ENCODE data around the gene ANTXR1. TPM values are rescaled to one million over a fixed set of nuclear protein-coding genes. Genes with fewer than 3 reads are reported as not detected.

Gene ANTXR1
- total and polyA plus RNA-seq, 2 of the 8 experiments (the other 6 are each of a cell fraction or from before 2014, with no cell fraction given) = 15.8 to 44.3 TPM

DNA sequence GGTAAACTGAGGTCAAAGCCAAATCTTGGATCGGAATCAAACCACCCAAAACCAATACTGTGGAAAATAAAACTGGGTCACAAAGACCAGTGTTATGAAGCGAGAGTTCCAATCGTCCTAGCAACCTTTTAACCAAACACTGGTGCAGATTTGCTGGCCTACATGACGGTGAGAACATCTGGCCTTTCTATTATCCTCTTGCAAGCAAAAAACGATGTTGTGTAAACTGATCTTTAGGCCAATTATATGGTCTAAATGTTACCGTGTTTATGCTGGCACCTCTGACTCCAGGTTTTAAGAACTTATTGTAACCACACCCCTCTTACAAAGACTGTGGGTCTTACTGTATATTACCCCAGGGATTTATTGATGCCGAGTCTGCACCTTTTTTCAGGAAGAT, 228.1 kb downstream of the ANTXR1 start:
- Histone ChIP-seq H2BK12ac (ENCODE audit: low read depth, low read length) (no peak overlapping the region), H3K4me2 (ENCODE audit: insufficient read depth in 1 of 2, low read depth in 2 of 2, low read length in 2 of 2) (no peak overlapping the region), H3K4me1 (replicated peaks in 1 of 4; ENCODE audit: control insufficient read depth in 3 of 4, insufficient read depth in 4 of 4, low read length in 3 of 4) (peaks cover 0 to 2% (median 0%) of the 10 kb centered on the region in 4 experiments; a peak in 2 of 7 replicates), H3K79me1 (ENCODE audit: low read depth, low read length) (no peaks in the 10 kb centered on the region), H2AK5ac (ENCODE audit: low read depth, low read length) (no peak overlapping the region), H2BK20ac (ENCODE audit: low read length) (no peak overlapping the region), H3K9me3 (ENCODE audit: insufficient read depth in 2 of 2, low read depth in 1 of 2, low read length in 1 of 2) (no peaks in the 10 kb centered on the region), H3K79me2 (ENCODE audit: control insufficient read depth in 1 of 2, insufficient read depth in 2 of 2, low read length in 2 of 2) (no peaks in the 10 kb centered on the region), H3K4me3 (ENCODE audit: extremely low read depth in 1 of 4, insufficient read depth in 2 of 4, low read depth in 3 of 4, low read length in 4 of 4) (no peak overlapping the region), H3K27me3 (replicated peaks in 1 of 4; ENCODE audit: control insufficient read depth in 3 of 4, extremely low read depth in 1 of 4, insufficient read depth in 3 of 4, low read length in 3 of 4) (no peaks in the 10 kb centered on the region), H2AFZ (ENCODE audit: low read length) (no peak overlapping the region), H4K91ac (replicated peaks; ENCODE audit: insufficient read length, low read length) (no peak overlapping the region), H4K20me1 (replicated peaks in 1 of 2; ENCODE audit: control insufficient read depth in 1 of 2, insufficient read depth in 2 of 2, low read length in 2 of 2) (no peaks in the 10 kb centered on the region), H3K23ac (ENCODE audit: insufficient read length) (no peak overlapping the region), H3K36me3 (ENCODE audit: control insufficient read depth in 2 of 4, insufficient read depth in 4 of 4, low read length in 3 of 4) (no peaks in the 10 kb centered on the region), H3K23me2 (ENCODE audit: low read depth, low read length) (no peaks in the 10 kb centered on the region), H2BK15ac (ENCODE audit: low read length) (no peak overlapping the region), H2BK5ac (ENCODE audit: low read depth, low read length) (no peak overlapping the region), H3K56ac (replicated peaks; ENCODE audit: insufficient read length, low read depth, low read length) (no peak overlapping the region), H4K8ac (ENCODE audit: extremely low read depth, insufficient read depth, low read length) (no peak overlapping the region), H3K14ac (ENCODE audit: insufficient read length) (no peak overlapping the region), H2BK120ac (replicated peaks; ENCODE audit: low read depth, low read length) (no peak overlapping the region), H3K18ac (ENCODE audit: extremely low read depth, low read length) (no peak overlapping the region), H3K4ac (replicated peaks; ENCODE audit: insufficient read length, low read depth, low read length) (no peak overlapping the region), H4K5ac (ENCODE audit: insufficient read length, low read depth, low read length) (no peak overlapping the region), H3K9ac (replicated peaks in 1 of 4; ENCODE audit: extremely low read depth in 1 of 4, low read depth in 3 of 4, low read length in 3 of 4) (no peak overlapping the region), H3K27ac (ENCODE audit: low read depth, low read length) (no peak overlapping the region)
- DNase-seq (ENCODE audit: low read depth in 1 of 2, low spot score in 2 of 2) (no peak), FAIRE-seq (no peak)
- TF ChIP-seq, protein P1, sequence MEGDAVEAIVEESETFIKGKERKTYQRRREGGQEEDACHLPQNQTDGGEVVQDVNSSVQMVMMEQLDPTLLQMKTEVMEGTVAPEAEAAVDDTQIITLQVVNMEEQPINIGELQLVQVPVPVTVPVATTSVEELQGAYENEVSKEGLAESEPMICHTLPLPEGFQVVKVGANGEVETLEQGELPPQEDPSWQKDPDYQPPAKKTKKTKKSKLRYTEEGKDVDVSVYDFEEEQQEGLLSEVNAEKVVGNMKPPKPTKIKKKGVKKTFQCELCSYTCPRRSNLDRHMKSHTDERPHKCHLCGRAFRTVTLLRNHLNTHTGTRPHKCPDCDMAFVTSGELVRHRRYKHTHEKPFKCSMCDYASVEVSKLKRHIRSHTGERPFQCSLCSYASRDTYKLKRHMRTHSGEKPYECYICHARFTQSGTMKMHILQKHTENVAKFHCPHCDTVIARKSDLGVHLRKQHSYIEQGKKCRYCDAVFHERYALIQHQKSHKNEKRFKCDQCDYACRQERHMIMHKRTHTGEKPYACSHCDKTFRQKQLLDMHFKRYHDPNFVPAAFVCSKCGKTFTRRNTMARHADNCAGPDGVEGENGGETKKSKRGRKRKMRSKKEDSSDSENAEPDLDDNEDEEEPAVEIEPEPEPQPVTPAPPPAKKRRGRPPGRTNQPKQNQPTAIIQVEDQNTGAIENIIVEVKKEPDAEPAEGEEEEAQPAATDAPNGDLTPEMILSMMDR (IDR thresholded peaks at IDR 0.05; ENCODE audit: control extremely low read depth in 1 of 3, insufficient read depth in 1 of 3, low read depth in 1 of 3, low read length in 3 of 3) = no peak
- TF ChIP-seq YY1 (IDR thresholded peaks at IDR 0.05; ENCODE audit: low read depth, low read length) (no peak), CBX5 (IDR thresholded peaks at IDR 0.05; ENCODE audit: low read depth, low read length) (no peak), JUN (IDR thresholded peaks at IDR 0.05; ENCODE audit: low read depth, low read length) (no peak), SUZ12 (IDR thresholded peaks at IDR 0.05; ENCODE audit: low read length) (no peak), SIX5 (IDR thresholded peaks at IDR 0.05; ENCODE audit: low read depth, low read length) (no peak), CHD2 (IDR thresholded peaks at IDR 0.05; ENCODE audit: low read length) (no peak)
- CTCF ChIA-PET (ENCODE audit: partially characterized antibody) = interaction anchor here (2.8 kb wide), 1 partner anchor 19 kb away, joined by 6 read pairs; no protein-coding TSS in a partner anchor
- POLR2A ChIA-PET (ENCODE audit: partially characterized antibody) = no interaction called here
- WGBS, 2 experiments (ENCODE audit: extremely low coverage in 1 of 2, insufficient coverage in 1 of 2, insufficient read length in 1 of 2, insufficient replicate concordance in 2 of 2, low coverage in 1 of 2, low lambda C conversion rate in 2 of 2, missing lambda C conversion rate in 1 of 2) = 93% methylated on average over 7 of the region's 7 CpGs; no CpG with 5 or more reads in 1 of the 2 experiments

All from H1 (cell line).